HEK293T (cell line): ENCODE data around the gene CYP26A1.

Experiments used
- CTBP1 ChIP-seq: fragments of 450-650 bp; IDR thresholded peaks from 2 replicates; pipeline ENCODE4 v1.6.1; 2016; ENCODE audit warnings: borderline replicate concordance
- SUZ12 ChIP-seq: fragments of 450-650 bp; IDR thresholded peaks from 2 replicates; pipeline ENCODE4 v1.6.1; 2016; ENCODE audit warnings: mild to moderate bottlenecking
- TARDBP ChIP-seq: fragments of 450-650 bp; IDR thresholded peaks from 2 replicates; pipeline ENCODE4 v1.6.1; 2016

DNA sequence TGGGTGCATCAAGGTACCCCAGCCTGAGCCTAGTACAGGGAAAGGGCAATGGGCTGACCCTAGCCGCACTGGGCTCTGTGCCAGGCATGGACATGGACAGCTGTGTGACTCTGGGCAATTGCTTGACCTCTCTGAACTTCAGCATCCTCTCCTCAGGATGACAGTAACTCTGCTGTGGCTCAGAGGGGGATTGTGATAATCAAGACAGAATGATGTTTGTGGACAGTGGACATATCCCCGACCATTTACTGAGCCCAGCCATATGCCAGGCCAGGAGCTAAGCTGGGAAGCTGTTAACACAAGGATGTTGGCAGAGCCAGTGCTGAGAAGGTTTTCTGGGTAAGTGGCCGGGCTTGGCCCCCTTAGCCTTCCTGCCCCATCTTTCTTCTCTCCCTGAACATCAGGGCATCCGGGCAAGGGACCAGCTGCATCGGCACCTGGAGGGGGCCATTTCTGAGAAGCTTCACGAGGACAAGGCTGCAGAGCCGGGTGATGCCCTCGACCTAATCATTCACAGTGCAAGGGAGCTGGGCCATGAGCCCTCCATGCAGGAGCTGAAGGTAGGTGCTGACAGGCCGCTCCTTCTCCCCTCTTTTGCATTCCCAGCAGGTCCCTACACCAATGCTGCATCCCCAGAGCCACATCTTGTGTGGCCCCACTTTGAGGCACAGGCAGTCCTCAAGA is 9.6 kb upstream of the CYP26A1 start:
- no peak for TF ChIP-seq CTBP1
- no peak for TF ChIP-seq TARDBP
- TF ChIP-seq SUZ12 = no peak
